Measurements from ENCODE around the gene MYH3. TPM values are rescaled to one million over a fixed set of nuclear protein-coding genes. Genes with fewer than 3 reads are reported as not detected.

The MYH3 gene
- total and polyA plus RNA-seq, 7 donors = 0.23 to 108 (median 1.2) TPM

GRCh38 chr17:10648956-10649355 lies 8.2 kb downstream of the MYH3 start:
- H3K9me3 ChIP-seq = no peaks in the 10 kb centered on the region
- TF ChIP-seq CTCF (IDR thresholded peaks at IDR 0.05) (no peak), POLR2A (IDR thresholded peaks at IDR 0.05) (no peak), POLR2AphosphoS5 (IDR thresholded peaks at IDR 0.05) (no peak), EP300 (IDR thresholded peaks at IDR 0.05) (no peak)
- no peaks in the 10 kb centered on the region for H3K27me3 ChIP-seq
- intact Hi-C loops (cut with DNase I) = no loop called here
- no peak overlapping the region for H3K4me3 ChIP-seq
- no peak for DNase-seq
- 84 to 89% methylated on average over 3 of the region's 3 CpGs for WGBS, 2 donors
- no peak overlapping the region for H3K27ac ChIP-seq
- H3K36me3 ChIP-seq = peaks cover 0 to 14% (median 3%) of the 10 kb centered on the region in 4 donors
- H3K4me1 ChIP-seq = peaks cover 0 to 5% (median 0%) of the 10 kb centered on the region in 4 donors

DNA sequence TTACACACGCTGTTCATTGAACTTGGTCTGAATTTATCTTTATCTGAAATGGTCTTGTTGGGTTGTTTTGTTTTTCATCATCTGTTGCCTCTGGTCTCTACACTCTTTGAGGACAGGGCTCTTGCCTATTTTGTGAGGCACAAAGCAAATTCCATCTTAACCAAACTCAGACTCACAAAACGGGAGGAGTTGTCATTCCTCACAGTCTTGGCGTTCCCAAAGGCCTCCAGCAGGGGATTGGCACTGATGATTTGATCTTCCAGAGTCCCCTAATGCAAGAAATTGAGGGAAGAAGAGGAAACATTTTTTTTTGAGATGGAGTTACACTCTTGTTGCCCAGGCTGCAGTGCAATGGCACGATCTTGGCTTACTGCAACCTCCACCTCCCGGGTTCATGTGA lies 8.7 kb downstream of the MYH3 start:
- intact Hi-C loops (cut with DNase I) = no loop called here
- H3K27me3 ChIP-seq = no peaks in the 10 kb centered on the region
- no peaks in the 10 kb centered on the region for H3K9me3 ChIP-seq
- 95 to 96% methylated on average over 5 of the region's 5 CpGs for WGBS, 2 donors
- H3K27ac ChIP-seq = no peak overlapping the region
- H3K4me3 ChIP-seq = no peak overlapping the region
- DNase-seq = no peak
- H3K36me3 ChIP-seq = peaks cover 0 to 14% (median 3%) of the 10 kb centered on the region in 4 donors
- no peak for TF ChIP-seq CTCF (IDR thresholded peaks at IDR 0.05)
- peaks cover 0 to 5% (median 0%) of the 10 kb centered on the region in 4 donors for H3K4me1 ChIP-seq

DNA sequence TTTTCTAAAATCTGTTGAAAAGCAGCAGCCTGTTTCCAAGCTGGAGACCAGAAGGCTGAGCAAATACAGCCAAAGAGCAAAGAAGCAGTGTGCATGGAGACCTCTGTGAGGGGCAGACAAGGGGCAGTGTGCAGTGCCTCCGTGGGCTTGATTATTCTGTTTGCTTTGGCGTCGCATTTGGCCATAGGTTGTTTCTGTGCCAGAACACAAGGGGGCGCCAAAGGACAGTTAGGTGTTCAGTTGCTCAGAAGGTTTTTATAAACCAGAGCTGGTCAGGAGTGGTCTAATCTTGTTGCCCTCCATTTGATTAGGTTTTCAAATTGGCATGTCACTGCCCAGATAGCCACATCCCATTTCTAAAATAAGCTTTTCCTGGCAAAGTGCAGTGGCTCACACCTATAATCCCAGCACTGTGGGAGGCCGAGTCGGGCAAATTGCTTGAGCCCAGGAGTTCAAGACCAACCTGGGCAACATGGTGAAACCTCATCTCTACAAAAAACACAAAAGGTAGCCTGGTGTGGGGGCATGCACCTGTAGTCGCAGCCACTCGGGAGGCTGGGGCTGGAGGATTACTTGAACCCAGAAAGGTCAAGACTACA lies 10.6 kb downstream of the MYH3 start:
- WGBS, 2 donors = 47 to 48% methylated on average over 8 of the region's 8 CpGs
- no peaks in the 10 kb centered on the region for H3K27me3 ChIP-seq
- no peak overlapping the region for H3K4me3 ChIP-seq
- intact Hi-C loops (cut with DNase I) = loop anchor here (2.0 kb wide), 1 partner anchor 198 kb away; no protein-coding TSS in a partner anchor
- peak; percentile 77 for DNase-seq
- H3K9me3 ChIP-seq = no peaks in the 10 kb centered on the region
- peaks cover 0 to 5% (median 0%) of the 10 kb centered on the region in 4 donors for H3K4me1 ChIP-seq
- H3K36me3 ChIP-seq = peaks cover 0 to 25% (median 9%) of the 10 kb centered on the region in 4 donors
- no peak overlapping the region for H3K27ac ChIP-seq
- TF ChIP-seq POLR2AphosphoS5 (IDR thresholded peaks at IDR 0.05) (no peak), CTCF (IDR thresholded peaks at IDR 0.05) (peak; percentile 42 to 87 (median 76))

DNA sequence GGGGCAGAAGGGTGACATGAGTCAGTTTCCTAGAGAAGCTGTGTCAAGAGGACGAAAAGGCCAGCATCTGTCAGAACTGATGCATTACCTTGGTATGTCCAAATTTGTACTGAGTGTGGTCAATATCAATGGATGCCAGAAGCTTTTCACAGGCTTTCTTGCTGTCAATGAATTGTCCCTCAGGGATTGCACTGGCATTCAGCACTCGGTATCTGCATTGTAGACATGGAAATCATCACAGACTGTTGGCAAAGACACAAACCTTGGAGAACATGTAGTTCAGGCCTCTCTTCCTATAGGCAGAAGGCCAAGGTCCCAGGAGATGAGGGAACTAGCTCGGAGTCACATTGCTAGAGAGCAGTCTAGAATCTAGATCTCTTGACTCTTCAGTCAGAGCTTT lies 16.6 kb downstream of the MYH3 start:
- intact Hi-C loops (cut with DNase I) = no loop called here
- Histone ChIP-seq H3K9me3 (no peaks in the 10 kb centered on the region), H3K36me3 (peaks cover 9 to 64% (median 15%) of the 10 kb centered on the region in 4 donors), H3K4me1 (no peaks in the 10 kb centered on the region), H3K4me3 (no peak overlapping the region), H3K27me3 (no peaks in the 10 kb centered on the region), H3K27ac (no peak overlapping the region)
- TF ChIP-seq CTCF (IDR thresholded peaks at IDR 0.05) = no peak
- TF ChIP-seq POLR2A (IDR thresholded peaks at IDR 0.05) = no peak
- TF ChIP-seq EP300 (IDR thresholded peaks at IDR 0.05) = no peak
- no peak for TF ChIP-seq POLR2AphosphoS5 (IDR thresholded peaks at IDR 0.05)
- 61 to 81% methylated on average over 3 of the region's 3 CpGs for WGBS, 2 donors
- no peak for DNase-seq

GRCh38 chr17:10638151-10638550 lies 19.0 kb downstream of the MYH3 start:
- intact Hi-C loops (cut with DNase I) = no loop called here
- no peak overlapping the region for H3K4me3 ChIP-seq
- DNase-seq = no peak
- no peaks in the 10 kb centered on the region for H3K4me1 ChIP-seq
- WGBS, 2 donors = 93 to 94% methylated on average over 25 of the region's 25 CpGs
- H3K9me3 ChIP-seq = no peaks in the 10 kb centered on the region
- H3K27ac ChIP-seq = no peak overlapping the region
- H3K36me3 ChIP-seq = peaks cover 9 to 70% (median 12%) of the 10 kb centered on the region in 4 donors
- H3K27me3 ChIP-seq = no peaks in the 10 kb centered on the region
- no peak for TF ChIP-seq POLR2A (IDR thresholded peaks at IDR 0.05)
- TF ChIP-seq POLR2AphosphoS5 (IDR thresholded peaks at IDR 0.05) = no peak
- TF ChIP-seq CTCF (IDR thresholded peaks at IDR 0.05) = no peak
- no peak for TF ChIP-seq EP300 (IDR thresholded peaks at IDR 0.05)

Data from sigmoid colon (tissue), 7 donors.